Brain microvascular endothelial cell (primary cell): Measurements from ENCODE around the gene CNNM4.
"Not testable (repeated sequence)": the region's sequence is repeated elsewhere in the genome, so short reads cannot be mapped to it uniquely, and the experiment has no call there.

ENCODE experiments used
- DNase-seq: peaks from one replicate; pipeline ENCODE4 v3.0.0-alpha.2; 2020
- H3K27ac ChIP-seq: fragments of 250-450 bp; sonication (Bioruptor Pico); 2 replicates; pipeline ENCODE4 v1.5.1; 2020; ENCODE audit warnings: mild to moderate bottlenecking, moderate library complexity
- H3K27me3 ChIP-seq: fragments of 250-450 bp; sonication (Bioruptor Pico); replicated peaks from 2 replicates; pipeline ENCODE4 v1.5.1; 2020; ENCODE audit warnings: mild to moderate bottlenecking
- H3K36me3 ChIP-seq: fragments of 250-450 bp; sonication (Bioruptor Pico); replicated peaks from 2 replicates; pipeline ENCODE4 v1.5.1; 2020; ENCODE audit warnings: mild to moderate bottlenecking
- H3K4me3 ChIP-seq: 2 replicates; pipeline ENCODE4 v1.5.1; 2011; ENCODE audit warnings: low read depth, mild to moderate bottlenecking, control low read depth, low read length, moderate library complexity
- in situ Hi-C: cut with HindIII; loops from 2 replicates; pipeline ENCODE4 v1.10.0; 2017; ENCODE audit warnings: low sequenced_read_pairs, low pct_ligation_motif_present
- TF ChIP-seq, protein P1 (sequence below): IDR thresholded peaks from 2 replicates; pipeline ENCODE4 v1.5.1; 2011; ENCODE audit warnings: low read depth, mild to moderate bottlenecking, moderate library complexity, low read length, control low read depth, inconsistent platforms; ENCODE audit errors: missing control alignments

CNNM4 gene

DNA sequence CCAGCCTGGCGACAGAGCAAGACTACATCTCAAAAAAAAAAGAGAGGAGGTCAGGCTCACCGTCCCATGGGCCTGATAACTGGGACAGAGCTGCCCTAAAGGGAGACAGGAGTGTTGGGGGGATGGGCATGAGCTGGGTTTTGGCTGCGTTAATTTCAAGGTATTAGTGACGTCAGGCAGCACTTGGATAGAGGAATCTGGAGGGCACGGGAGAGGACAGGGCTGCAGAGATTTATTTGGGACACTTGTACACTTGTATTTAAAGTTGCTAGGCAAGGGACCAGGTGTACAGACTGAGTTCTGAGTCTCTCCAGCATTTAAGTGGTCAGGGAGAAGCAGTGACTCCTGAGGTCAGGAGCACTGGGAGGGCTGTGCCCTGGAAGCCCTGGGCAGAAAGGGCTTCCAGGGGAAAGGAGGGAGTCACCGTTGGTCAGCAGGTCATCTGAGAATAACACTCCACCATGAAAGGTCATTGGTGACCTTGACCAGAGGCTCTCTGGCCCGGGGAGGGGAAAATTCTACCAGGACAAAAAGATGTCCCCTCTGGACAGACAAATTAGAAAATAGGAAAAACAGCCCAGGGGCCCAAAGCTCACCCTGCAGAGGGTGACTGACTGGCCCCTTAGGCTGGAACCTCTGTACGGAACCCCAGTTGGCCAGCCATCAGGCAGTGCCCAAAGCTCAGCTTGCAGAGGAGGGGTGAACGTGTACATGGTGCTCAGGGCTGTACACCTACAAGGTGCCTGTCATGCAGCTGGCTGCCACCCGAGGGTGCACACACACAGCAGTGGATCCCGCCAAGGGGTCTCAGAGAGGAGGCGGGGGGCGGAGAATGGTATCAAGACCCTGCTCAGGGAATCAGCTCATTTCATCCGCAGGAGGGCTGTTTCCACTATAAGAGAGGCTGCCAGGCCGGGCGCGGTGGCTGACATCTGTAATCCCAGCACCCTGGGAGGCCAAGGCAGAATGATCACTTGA is 32.4 kb downstream of the CNNM4 start:
- Histone ChIP-seq H3K27me3 (no peaks in the 10 kb centered on the region), H3K27ac (no peak overlapping the region), H3K36me3 (no peaks in the 10 kb centered on the region), H3K4me3 (no peak overlapping the region)
- TF ChIP-seq, protein P1, sequence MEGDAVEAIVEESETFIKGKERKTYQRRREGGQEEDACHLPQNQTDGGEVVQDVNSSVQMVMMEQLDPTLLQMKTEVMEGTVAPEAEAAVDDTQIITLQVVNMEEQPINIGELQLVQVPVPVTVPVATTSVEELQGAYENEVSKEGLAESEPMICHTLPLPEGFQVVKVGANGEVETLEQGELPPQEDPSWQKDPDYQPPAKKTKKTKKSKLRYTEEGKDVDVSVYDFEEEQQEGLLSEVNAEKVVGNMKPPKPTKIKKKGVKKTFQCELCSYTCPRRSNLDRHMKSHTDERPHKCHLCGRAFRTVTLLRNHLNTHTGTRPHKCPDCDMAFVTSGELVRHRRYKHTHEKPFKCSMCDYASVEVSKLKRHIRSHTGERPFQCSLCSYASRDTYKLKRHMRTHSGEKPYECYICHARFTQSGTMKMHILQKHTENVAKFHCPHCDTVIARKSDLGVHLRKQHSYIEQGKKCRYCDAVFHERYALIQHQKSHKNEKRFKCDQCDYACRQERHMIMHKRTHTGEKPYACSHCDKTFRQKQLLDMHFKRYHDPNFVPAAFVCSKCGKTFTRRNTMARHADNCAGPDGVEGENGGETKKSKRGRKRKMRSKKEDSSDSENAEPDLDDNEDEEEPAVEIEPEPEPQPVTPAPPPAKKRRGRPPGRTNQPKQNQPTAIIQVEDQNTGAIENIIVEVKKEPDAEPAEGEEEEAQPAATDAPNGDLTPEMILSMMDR = no peak
- DNase-seq = no peak
- in situ Hi-C loops = no loop called here

DNA sequence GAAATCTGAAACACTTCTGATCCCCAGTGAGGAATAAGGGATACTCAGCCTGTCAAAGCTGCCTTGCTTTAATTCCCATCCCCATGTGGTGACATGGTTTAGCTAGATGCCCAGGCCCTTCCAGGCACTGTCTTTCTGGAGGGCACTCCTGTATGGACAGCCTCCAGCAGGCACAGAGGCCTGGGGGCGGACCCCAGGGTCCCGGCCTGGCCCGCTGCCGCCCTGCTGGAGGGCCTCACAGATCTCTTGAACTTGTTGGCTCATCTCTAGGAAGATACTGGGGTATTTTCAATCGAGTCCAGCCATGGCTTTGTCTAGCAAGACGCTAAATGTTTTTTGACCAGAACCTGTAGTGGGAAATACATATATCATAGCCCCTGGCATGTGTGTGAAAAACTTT is 34.4 kb downstream of the CNNM4 start:
- TF ChIP-seq, protein P1 = no peak
- no peak for DNase-seq
- no peaks in the 10 kb centered on the region for H3K36me3 ChIP-seq
- no peak overlapping the region for H3K27ac ChIP-seq
- in situ Hi-C loops = no loop called here
- H3K27me3 ChIP-seq = no peaks in the 10 kb centered on the region
- H3K4me3 ChIP-seq = no peak overlapping the region

DNA sequence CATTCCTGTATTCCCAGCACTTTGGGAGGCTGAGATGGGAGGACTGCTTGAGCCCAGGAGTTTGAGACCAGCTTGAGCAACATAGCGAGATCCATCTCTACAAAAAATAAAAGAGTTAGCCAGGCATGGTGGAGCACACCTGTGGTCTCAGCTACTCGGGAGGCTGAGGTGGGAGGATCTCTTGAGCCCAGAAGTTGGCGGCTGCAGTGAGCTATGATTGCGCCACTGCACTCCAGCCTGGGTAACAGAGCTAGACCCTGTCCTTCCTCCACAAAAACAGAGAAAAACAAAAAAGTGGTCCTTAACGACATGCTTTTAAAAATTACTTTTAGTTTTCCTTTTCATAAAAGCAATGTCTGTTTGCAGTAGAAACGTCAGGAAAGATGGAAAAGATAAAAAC is 35.8 kb downstream of the CNNM4 start:
- H3K36me3 ChIP-seq, H3K4me3 ChIP-seq, H3K27ac ChIP-seq, DNase-seq, H3K27me3 ChIP-seq, in situ Hi-C loops: not testable (repeated sequence)

DNA sequence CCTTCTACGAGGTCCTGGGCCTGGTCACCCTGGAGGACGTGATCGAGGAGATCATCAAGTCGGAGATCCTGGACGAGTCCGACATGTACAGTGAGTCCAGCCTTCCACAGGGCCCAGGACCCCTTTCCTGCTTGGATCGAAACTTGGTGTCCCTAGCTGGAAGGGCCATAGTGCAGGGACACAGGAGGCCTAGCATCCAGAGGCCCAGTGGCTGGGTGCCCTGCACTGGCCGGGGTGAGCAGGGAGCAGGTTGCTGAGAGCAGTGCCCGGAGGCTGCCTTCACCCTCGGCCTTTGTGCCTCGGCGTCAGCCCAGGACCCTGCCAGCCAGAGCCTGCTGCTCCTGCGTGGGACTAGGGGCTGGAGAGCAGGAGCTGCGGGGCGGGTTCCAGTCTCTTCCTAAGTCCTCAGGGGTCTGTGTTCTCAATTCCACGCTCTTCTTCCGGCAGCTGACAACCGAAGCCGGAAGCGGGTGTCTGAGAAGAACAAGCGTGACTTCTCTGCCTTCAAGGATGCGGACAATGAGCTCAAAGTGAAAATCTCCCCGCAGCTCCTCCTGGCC is 36.4 kb downstream of the CNNM4 start:
- DNase-seq = no peak
- Histone ChIP-seq H3K4me3 (no peak overlapping the region), H3K27ac (no peak overlapping the region), H3K36me3 (no peaks in the 10 kb centered on the region), H3K27me3 (no peaks in the 10 kb centered on the region)
- in situ Hi-C loops = no loop called here
- TF ChIP-seq, protein P1 = no peak

DNA sequence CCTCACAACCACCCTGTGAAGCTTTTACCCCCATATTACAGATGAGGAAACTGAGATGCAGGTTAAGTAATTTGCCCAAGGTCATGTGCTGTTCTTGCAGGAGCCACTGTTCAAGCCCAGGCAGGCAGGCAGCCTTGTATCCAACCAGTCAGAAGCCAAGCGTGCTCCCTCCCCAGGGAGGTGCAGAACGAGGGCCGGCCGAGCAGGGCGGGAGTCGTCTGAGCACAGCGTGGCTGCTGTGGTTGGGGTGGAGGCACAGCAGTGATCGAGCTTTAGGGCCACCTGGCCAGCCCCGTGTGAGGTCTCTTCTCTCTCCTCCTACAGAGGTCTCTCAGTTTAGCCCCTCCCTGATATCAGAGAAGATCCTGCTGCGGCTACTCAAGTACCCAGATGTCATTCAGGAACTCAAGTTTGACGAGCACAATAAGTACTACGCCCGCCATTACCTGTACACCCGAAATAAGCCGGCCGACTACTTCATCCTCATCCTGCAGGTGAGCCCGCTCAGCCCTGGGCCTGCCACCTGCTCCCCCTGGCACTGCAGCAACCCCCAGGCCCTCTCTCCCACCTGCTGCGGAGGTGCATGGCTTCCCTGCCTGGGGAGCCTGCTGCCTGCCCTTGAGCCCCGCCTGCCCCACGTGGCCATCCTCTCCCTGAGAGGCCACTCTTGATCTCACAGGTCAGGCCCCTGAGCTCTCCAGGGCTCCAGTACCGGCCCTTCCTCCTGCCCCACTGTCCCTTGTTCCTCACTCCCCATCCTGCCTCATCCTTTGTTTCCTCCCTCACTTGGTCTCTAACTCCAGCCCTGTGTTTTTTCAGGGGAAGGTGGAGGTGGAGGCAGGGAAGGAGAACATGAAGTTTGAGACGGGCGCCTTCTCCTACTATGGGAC is 38.3 kb downstream of the CNNM4 start:
- H3K27me3 ChIP-seq = no peaks in the 10 kb centered on the region
- TF ChIP-seq, protein P1 = no peak
- DNase-seq = no peak
- no peak overlapping the region for H3K27ac ChIP-seq
- in situ Hi-C loops = no loop called here
- no peaks in the 10 kb centered on the region for H3K36me3 ChIP-seq
- no peak overlapping the region for H3K4me3 ChIP-seq

DNA sequence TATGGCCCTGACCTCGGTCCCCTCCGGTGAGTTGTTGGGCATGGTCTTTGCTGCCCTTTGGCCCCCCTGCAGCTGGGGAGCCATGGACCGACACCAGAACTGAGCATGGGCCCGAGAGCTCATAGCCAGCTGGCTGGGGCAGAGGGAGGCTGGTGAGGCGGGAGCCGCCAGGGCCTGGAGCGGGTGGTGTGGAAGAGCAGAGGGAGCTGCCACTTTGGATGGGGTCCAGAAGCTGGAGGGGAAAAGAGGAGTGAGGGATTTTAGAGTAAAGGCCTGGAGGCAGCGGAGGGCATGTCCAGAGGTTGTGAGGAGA is 38.9 kb downstream of the CNNM4 start:
- Histone ChIP-seq H3K27ac (no peak overlapping the region), H3K27me3 (no peaks in the 10 kb centered on the region), H3K36me3 (no peaks in the 10 kb centered on the region), H3K4me3 (no peak overlapping the region)
- no peak for DNase-seq
- in situ Hi-C loops = no loop called here
- TF ChIP-seq, protein P1 = no peak
